Measurements from ENCODE around the gene TMEM51. TPM values are rescaled to one million over a fixed set of nuclear protein-coding genes. Genes with fewer than 3 reads are reported as not detected.

The TMEM51 gene
- total and polyA plus RNA-seq, 2 of the 13 experiments (the other 11 are each of a cell fraction or from before 2014, with no cell fraction given): 12.2 to 22.3 TPM

GRCh38 chr1:15139654-15140350 lies 13.7 kb upstream of the TMEM51 start (continued):
- no peak for TF ChIP-seq ZNF550 (CRISPR knock-in tag; IDR thresholded peaks at IDR 0.05; ENCODE audit: borderline replicate concordance)
- no peak for TF ChIP-seq THAP7 (CRISPR knock-in tag; IDR thresholded peaks at IDR 0.05)
- TF ChIP-seq ZNF296 (CRISPR knock-in tag; conservative IDR thresholded peaks at IDR 0.05): no peak
- no peak for TF ChIP-seq ZNF101 (CRISPR knock-in tag; IDR thresholded peaks at IDR 0.05; ENCODE audit: borderline replicate concordance, low read depth)
- no peak for TF ChIP-seq RAD51 (IDR thresholded peaks at IDR 0.05; ENCODE audit: borderline replicate concordance)
- TF ChIP-seq NKX3-1 (CRISPR knock-in tag; IDR thresholded peaks at IDR 0.05): no peak
- TF ChIP-seq ZNF33B (CRISPR knock-in tag; IDR thresholded peaks at IDR 0.05): no peak
- TF ChIP-seq ZNF709 (CRISPR knock-in tag; IDR thresholded peaks at IDR 0.05): peak; percentile 24; the same call in 1 of the 2 replicates
- TF ChIP-seq, protein P1, sequence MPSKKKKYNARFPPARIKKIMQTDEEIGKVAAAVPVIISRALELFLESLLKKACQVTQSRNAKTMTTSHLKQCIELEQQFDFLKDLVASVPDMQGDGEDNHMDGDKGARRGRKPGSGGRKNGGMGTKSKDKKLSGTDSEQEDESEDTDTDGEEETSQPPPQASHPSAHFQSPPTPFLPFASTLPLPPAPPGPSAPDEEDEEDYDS (CRISPR knock-in tag; IDR thresholded peaks at IDR 0.05): peak; percentile 14; the same call in 1 of the 2 replicates
- TF ChIP-seq KDM3A (CRISPR knock-in tag; IDR thresholded peaks at IDR 0.05; ENCODE audit: low read depth): no peak
- no peak for TF ChIP-seq EZH2 (conservative IDR thresholded peaks at IDR 0.05; ENCODE audit: low read depth, low read length)
- peak; percentile 88 for TF ChIP-seq ZNF543 (CRISPR knock-in tag; IDR thresholded peaks at IDR 0.05)
- no peak for TF ChIP-seq ZNF775 (CRISPR knock-in tag; IDR thresholded peaks at IDR 0.05; ENCODE audit: borderline replicate concordance)
- no peak for TF ChIP-seq TAF1 (CRISPR knock-in tag; IDR thresholded peaks at IDR 0.05)
- TF ChIP-seq, protein P2, sequence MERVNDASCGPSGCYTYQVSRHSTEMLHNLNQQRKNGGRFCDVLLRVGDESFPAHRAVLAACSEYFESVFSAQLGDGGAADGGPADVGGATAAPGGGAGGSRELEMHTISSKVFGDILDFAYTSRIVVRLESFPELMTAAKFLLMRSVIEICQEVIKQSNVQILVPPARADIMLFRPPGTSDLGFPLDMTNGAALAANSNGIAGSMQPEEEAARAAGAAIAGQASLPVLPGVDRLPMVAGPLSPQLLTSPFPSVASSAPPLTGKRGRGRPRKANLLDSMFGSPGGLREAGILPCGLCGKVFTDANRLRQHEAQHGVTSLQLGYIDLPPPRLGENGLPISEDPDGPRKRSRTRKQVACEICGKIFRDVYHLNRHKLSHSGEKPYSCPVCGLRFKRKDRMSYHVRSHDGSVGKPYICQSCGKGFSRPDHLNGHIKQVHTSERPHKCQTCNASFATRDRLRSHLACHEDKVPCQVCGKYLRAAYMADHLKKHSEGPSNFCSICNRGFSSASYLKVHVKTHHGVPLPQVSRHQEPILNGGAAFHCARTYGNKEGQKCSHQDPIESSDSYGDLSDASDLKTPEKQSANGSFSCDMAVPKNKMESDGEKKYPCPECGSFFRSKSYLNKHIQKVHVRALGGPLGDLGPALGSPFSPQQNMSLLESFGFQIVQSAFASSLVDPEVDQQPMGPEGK (CRISPR knock-in tag; IDR thresholded peaks at IDR 0.05): peak; percentile 88
- TF ChIP-seq, protein P3, sequence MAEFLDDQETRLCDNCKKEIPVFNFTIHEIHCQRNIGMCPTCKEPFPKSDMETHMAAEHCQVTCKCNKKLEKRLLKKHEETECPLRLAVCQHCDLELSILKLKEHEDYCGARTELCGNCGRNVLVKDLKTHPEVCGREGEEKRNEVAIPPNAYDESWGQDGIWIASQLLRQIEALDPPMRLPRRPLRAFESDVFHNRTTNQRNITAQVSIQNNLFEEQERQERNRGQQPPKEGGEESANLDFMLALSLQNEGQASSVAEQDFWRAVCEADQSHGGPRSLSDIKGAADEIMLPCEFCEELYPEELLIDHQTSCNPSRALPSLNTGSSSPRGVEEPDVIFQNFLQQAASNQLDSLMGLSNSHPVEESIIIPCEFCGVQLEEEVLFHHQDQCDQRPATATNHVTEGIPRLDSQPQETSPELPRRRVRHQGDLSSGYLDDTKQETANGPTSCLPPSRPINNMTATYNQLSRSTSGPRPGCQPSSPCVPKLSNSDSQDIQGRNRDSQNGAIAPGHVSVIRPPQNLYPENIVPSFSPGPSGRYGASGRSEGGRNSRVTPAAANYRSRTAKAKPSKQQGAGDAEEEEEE (CRISPR knock-in tag; IDR thresholded peaks at IDR 0.05; ENCODE audit: borderline replicate concordance): no peak
- TF ChIP-seq POLR2AphosphoS5 (IDR thresholded peaks at IDR 0.05; ENCODE audit: low read depth, low read length): no peak
- no peak for TF ChIP-seq ZNF7 (CRISPR knock-in tag; IDR thresholded peaks at IDR 0.05)
- TF ChIP-seq, protein P4, sequence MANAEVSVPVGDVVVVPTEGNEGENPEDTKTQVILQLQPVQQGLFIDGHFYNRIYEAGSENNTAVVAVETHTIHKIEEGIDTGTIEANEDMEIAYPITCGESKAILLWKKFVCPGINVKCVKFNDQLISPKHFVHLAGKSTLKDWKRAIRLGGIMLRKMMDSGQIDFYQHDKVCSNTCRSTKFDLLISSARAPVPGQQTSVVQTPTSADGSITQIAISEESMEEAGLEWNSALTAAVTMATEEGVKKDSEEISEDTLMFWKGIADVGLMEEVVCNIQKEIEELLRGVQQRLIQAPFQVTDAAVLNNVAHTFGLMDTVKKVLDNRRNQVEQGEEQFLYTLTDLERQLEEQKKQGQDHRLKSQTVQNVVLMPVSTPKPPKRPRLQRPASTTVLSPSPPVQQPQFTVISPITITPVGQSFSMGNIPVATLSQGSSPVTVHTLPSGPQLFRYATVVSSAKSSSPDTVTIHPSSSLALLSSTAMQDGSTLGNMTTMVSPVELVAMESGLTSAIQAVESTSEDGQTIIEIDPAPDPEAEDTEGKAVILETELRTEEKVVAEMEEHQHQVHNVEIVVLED (CRISPR knock-in tag; IDR thresholded peaks at IDR 0.05; ENCODE audit: borderline replicate concordance): no peak; the same call in 1 of the 2 replicates
- no peak for TF ChIP-seq WIZ (CRISPR knock-in tag; IDR thresholded peaks at IDR 0.05)
- peak; percentile 89 for TF ChIP-seq HMG20B (CRISPR knock-in tag; conservative IDR thresholded peaks at IDR 0.05)
